COR-L47 (cell line): ENCODE data around the gene LNP1.
"Not testable (repeated sequence)": the region's sequence is repeated elsewhere in the genome, so short reads cannot be mapped to it uniquely, and the experiment has no call there.

Experiments used
- DNase-seq: peaks from one replicate; lab custom pipeline; 2025; lab: John Stamatoyannopoulos, UW

LNP1 gene

DNA sequence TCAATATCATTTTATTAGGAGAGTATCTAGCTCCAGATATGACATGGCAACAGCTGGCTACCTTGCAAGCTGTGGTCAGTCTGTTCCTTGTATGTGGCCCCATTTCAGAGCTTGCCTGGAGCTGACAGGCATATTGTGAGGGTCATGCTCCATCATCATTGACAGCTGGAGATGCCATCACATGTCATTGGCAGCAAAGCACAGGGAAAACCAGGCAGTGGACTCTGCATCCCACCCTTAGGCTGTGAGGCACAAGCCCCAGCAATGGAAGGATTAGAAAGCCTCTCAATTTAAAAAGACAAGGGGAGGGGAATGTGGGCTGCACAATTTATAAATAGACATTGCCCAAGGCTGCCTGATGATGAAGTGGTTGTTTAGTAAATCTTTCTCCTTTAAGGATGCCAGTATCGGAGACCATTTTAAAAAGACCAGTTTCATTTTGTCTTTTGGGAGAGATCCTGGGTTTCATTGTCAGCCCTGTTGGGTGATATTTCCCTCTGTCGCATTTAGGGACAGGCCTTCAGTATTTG lies 27.9 kb downstream of the LNP1 start:
- no peak for DNase-seq

DNA sequence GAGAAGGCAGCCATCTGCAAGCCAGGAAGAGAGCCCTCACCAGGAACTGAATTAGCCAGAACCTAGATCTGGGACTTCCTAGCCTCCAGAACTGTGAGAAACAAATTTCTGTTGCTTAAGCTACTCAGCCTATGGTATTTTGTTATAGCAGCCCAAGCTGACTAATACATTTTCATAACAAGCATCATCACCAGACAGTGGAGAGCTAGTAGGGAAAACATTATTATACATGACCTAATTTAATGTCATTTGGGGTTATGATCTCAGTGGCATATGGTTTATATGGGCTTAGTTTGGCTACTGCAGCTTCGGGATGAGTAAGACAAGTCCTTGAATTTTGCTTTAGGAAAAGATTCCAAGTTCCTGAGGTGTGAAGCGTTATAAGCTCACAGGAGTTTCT lies 35.6 kb downstream of the LNP1 start:
- DNase-seq, result no peak

- DNase-seq, result no peak
These were observed 36.6 kb downstream of the LNP1 start for GRCh38 chr3:100437721-100438622.

DNA sequence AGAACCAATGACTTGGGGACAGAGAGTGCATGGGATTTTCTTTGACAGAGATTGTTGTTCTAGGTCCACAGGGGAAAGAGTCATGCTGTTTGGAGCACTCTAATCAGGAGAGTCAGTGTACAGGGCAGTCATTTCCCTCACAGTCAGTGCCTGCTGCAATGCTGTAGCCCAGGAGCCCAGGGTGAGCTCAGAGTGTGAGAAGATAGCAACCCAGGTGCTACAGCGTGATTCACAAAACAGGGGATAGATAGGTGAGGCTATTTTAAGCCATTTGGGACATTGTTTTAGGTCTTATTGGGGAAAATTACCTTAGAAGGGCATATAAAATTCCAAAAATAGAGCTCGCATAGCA lies 37.3 kb downstream of the LNP1 start:
- DNase-seq, result no peak

- no peak for DNase-seq
These were observed 39.6 kb downstream of the LNP1 start for GRCh38 chr3:100440895-100441294.

GRCh38 chr3:100443690-100444089 lies 42.4 kb downstream of the LNP1 start:
- DNase-seq, result no peak

GRCh38 chr3:100447067-100447466 lies 45.7 kb downstream of the LNP1 start:
- DNase-seq, result not testable (repeated sequence)

DNA sequence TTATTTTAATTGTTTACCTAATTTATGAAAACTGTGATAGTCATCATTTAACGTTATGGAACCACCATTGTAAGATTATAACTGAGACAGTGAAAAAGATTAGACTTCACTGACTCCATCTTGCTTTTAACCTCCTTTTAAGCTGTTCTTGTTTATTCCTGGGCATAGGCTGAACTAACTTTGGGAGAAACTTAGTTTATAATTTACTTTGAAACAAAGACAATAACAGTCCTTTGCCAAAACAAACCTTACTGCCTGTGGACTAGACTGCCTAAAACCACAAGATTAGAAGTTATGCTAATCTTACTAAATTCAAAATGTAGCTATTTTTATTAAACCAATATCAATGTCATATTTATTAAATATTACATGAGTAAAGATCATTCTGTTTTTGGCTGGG lies 46.7 kb downstream of the LNP1 start:
- no peak for DNase-seq

- no peak for DNase-seq
These were observed 47.9 kb downstream of the LNP1 start for GRCh38 chr3:100449214-100449613.

GRCh38 chr3:100454677-100455076 lies 53.3 kb downstream of the LNP1 start:
- DNase-seq, result no peak

- no peak for DNase-seq
These were observed 54.7 kb downstream of the LNP1 start for GRCh38 chr3:100455841-100456550.

GRCh38 chr3:100456745-100457144 lies 55.4 kb downstream of the LNP1 start:
- DNase-seq, result no peak

DNA sequence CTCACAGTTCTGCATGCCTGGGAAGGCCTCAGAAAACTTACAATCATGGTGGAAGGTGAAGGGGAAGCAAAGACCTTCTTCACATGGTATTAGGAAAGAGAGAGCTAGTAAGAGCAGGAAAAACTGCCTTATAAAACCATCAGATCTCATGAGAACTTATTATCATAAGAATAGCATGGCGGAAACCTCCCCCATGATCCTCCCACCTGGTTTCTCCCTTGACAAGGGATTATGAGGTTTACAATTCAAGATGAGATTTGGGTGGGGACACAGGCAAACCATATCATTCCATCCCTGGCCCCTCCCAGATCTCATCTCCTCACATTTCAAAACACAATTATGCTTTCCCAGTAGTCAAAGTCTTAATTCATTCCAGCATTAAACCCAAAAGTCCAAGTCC lies 56.5 kb downstream of the LNP1 start:
- no peak for DNase-seq

DNA sequence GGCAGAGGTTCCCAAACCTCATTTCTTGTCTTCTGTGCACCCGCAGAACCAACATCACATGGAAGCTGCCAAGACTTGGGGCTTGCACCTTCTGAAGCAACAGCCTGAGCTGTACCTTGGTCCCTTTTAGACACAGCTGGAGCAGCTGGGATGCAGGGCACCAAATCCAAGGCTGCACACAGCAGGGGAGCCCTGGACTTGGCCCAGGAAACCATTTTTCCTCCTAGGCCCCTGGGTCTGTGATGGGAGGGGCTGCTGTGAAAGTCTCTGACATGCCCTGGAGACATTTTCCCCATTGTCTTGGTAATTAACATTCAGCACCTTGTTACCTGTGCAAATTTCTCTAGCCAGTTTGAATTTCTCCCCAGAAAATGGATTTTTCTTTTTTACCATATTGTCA lies 57.5 kb downstream of the LNP1 start:
- peak; percentile 7 for DNase-seq

- DNase-seq, result peak; percentile 54
These were observed 61.7 kb downstream of the LNP1 start for GRCh38 chr3:100463002-100463401.

DNA sequence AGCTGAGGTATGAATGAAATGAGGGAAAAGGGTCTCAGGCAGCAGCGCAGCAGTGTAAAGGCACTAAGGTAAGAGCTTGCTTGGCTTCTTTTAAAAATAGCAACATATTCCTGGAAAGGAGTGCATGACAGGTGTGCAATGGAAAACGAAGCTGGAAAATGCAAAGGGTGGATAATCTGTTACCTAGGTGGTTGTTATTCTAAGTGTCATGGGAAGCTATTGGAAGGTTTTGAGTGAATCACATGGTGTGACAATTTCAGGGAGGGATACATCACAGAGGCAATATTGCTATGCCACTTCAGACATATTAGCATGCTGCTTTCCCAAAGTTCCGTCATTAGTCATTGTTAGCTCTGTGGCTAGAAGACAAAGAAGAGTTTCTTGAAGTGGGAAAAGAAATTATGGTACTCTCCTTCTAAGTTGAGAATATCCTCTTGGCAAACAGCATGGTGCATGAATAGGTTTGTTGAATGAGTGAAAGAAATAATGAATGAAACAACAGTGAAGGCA lies 62.4 kb downstream of the LNP1 start:
- no peak for DNase-seq

DNA sequence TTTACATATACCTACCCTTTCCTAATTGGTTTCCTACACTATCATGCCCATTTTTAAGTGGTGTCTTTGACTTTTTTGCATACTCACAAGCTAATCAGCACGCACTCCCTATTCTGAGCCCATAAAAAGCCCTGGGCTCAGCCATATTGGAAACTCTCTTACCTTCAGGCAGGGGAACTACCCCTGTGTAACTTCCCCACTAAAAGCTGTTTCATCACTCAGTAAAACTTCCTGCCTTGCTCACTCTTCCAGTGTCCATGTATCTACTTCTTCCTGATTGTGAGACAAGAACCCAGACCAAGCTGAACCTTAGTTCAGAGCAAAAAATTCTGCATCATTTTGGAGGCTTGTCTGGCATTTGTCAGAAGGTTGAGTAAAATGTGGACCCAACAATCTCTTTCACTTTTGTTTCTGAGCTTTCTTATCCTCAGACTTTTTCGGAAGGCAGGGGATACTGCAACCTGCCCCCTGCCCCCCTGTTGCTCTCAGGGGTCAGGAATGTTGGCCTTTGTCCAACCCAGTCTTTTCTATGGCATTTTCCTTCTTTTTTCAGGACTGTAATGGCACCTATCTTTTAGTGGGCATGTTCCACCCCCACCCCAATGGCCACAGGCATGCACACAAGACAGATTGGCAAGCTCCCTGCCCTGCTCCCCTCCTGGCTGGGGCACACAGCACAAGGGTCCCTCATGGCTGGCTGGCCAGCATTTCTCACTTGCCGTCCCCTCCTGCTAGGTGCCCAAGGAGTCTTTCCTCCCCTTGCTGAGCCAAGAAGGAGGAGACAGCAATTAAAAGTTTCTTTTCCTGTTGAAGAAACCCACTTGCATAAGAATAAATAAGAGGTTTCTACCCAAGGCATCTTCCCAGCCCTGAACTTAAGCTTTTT lies 64.8 kb downstream of the LNP1 start:
- DNase-seq, result no peak

- DNase-seq, result no peak
These were observed 65.8 kb downstream of the LNP1 start for GRCh38 chr3:100467133-100467532.

DNA sequence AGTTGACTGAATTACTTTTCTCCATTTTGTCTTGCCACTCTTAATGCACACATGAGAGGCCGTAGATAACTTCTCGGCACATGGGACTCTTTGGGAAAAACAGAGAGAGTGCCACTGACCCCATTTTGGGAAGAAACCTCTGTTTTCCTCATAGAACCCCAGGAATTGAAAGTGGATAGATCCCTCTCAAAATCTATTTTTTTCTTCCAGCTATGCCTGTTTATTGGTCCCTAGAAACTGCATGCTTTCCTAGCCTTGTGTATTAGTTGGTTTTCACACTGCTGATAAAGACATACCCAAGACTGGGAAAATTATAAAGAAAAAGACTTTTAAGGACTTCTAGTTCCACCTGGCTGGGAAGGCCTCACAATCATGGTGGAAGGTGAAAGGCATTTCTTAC lies 67.3 kb downstream of the LNP1 start:
- no peak for DNase-seq

DNA sequence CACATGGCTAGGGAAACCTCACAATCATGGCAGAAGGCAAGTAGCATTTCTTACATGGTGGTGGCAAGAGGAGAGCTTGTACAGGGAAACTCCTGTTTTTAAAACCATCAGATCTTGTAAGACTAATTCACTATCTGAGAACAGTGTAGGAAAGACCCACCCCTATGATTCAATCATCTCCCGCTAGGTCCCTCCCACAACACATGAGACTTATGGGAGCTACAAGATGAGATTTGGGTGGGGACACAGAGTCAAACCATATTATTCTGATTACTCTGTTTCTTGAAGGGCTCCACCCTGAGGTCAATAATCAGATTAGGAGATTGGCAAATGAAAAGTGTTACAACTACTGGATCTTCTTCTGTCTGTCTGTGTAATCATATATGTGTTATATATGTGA lies 69.6 kb downstream of the LNP1 start:
- no peak for DNase-seq

GRCh38 chr3:100471444-100471843 lies 70.1 kb downstream of the LNP1 start:
- no peak for DNase-seq

- DNase-seq, result not testable (repeated sequence)
These were observed 76.6 kb downstream of the LNP1 start for GRCh38 chr3:100477851-100478360.
